ENCODE results near the gene AK1. TPM values are rescaled to one million over a fixed set of nuclear protein-coding genes. Genes with fewer than 3 reads are reported as not detected.

AK1 gene
- total and polyA plus RNA-seq, 9 of the 15 experiments (the other 6 are each of a cell fraction or from before 2014, with no cell fraction given) = 10.1 to 71.8 (median 39.0) TPM

- TF ChIP-seq ATF6 (CRISPR knock-in tag; IDR thresholded peaks at IDR 0.05) = no peak
- TF ChIP-seq ELK1 (CRISPR knock-in tag; IDR thresholded peaks at IDR 0.05) = no peak
- TF ChIP-seq MITF (IDR thresholded peaks at IDR 0.05) = no peak
- no peak for TF ChIP-seq CBX5 (IDR thresholded peaks at IDR 0.05; ENCODE audit: borderline replicate concordance, low read depth)
- TF ChIP-seq, protein P1, sequence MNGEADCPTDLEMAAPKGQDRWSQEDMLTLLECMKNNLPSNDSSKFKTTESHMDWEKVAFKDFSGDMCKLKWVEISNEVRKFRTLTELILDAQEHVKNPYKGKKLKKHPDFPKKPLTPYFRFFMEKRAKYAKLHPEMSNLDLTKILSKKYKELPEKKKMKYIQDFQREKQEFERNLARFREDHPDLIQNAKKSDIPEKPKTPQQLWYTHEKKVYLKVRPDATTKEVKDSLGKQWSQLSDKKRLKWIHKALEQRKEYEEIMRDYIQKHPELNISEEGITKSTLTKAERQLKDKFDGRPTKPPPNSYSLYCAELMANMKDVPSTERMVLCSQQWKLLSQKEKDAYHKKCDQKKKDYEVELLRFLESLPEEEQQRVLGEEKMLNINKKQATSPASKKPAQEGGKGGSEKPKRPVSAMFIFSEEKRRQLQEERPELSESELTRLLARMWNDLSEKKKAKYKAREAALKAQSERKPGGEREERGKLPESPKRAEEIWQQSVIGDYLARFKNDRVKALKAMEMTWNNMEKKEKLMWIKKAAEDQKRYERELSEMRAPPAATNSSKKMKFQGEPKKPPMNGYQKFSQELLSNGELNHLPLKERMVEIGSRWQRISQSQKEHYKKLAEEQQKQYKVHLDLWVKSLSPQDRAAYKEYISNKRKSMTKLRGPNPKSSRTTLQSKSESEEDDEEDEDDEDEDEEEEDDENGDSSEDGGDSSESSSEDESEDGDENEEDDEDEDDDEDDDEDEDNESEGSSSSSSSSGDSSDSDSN (IDR thresholded peaks at IDR 0.05; ENCODE audit: borderline replicate concordance in 1 of 2, low read depth in 2 of 2, low read length in 2 of 2) = 0 out of 4 replicates have a peak, but pooled peaks of 1 of the 2 experiments have one; percentile 17
- TF ChIP-seq CREBBP (IDR thresholded peaks at IDR 0.05; ENCODE audit: low read depth, low read length) = no peak
- no peak for TF ChIP-seq ZNF778 (CRISPR knock-in tag; IDR thresholded peaks at IDR 0.05)
- no peak for TF ChIP-seq SUPT5H (IDR thresholded peaks at IDR 0.05)
- no peak for TF ChIP-seq ZNF143 (CRISPR knock-in tag; IDR thresholded peaks at IDR 0.05)
- TF ChIP-seq, protein P2, sequence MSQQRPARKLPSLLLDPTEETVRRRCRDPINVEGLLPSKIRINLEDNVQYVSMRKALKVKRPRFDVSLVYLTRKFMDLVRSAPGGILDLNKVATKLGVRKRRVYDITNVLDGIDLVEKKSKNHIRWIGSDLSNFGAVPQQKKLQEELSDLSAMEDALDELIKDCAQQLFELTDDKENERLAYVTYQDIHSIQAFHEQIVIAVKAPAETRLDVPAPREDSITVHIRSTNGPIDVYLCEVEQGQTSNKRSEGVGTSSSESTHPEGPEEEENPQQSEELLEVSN (IDR thresholded peaks at IDR 0.05; ENCODE audit: borderline replicate concordance in 1 of 2, extremely low read depth in 1 of 2, insufficient read depth in 1 of 2, insufficient read length in 1 of 2, low read depth in 1 of 2, low read length in 1 of 2, poor library complexity in 1 of 2, severe bottlenecking in 1 of 2) = no peak
- TF ChIP-seq, protein P3, sequence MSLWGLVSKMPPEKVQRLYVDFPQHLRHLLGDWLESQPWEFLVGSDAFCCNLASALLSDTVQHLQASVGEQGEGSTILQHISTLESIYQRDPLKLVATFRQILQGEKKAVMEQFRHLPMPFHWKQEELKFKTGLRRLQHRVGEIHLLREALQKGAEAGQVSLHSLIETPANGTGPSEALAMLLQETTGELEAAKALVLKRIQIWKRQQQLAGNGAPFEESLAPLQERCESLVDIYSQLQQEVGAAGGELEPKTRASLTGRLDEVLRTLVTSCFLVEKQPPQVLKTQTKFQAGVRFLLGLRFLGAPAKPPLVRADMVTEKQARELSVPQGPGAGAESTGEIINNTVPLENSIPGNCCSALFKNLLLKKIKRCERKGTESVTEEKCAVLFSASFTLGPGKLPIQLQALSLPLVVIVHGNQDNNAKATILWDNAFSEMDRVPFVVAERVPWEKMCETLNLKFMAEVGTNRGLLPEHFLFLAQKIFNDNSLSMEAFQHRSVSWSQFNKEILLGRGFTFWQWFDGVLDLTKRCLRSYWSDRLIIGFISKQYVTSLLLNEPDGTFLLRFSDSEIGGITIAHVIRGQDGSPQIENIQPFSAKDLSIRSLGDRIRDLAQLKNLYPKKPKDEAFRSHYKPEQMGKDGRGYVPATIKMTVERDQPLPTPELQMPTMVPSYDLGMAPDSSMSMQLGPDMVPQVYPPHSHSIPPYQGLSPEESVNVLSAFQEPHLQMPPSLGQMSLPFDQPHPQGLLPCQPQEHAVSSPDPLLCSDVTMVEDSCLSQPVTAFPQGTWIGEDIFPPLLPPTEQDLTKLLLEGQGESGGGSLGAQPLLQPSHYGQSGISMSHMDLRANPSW (CRISPR knock-in tag; IDR thresholded peaks at IDR 0.05) = 0 out of 2 replicates have a peak, but pooled peaks have one; percentile 46
- TF ChIP-seq, protein P4, sequence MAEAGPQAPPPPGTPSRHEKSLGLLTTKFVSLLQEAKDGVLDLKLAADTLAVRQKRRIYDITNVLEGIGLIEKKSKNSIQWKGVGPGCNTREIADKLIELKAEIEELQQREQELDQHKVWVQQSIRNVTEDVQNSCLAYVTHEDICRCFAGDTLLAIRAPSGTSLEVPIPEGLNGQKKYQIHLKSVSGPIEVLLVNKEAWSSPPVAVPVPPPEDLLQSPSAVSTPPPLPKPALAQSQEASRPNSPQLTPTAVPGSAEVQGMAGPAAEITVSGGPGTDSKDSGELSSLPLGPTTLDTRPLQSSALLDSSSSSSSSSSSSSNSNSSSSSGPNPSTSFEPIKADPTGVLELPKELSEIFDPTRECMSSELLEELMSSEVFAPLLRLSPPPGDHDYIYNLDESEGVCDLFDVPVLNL (CRISPR knock-in tag; IDR thresholded peaks at IDR 0.05; ENCODE audit: low read depth) = no peak
- TF ChIP-seq SP1 (CRISPR knock-in tag; IDR thresholded peaks at IDR 0.05) = peak; percentile 60
- TF ChIP-seq XRCC5 (IDR thresholded peaks at IDR 0.05; ENCODE audit: low read depth, low read length) = no peak
- TF ChIP-seq ZNF830 (CRISPR knock-in tag; IDR thresholded peaks at IDR 0.05) = no peak
Observed at GRCh38 chr9:127919253-127919815, 41.9 kb upstream of the AK1 start (continued).
